ENCODE data around the gene SMYD4.
"Not testable (repeated sequence)": the region's sequence is repeated elsewhere in the genome, so short reads cannot be mapped to it uniquely, and the experiment has no call there.

SMYD4 gene, protein sequence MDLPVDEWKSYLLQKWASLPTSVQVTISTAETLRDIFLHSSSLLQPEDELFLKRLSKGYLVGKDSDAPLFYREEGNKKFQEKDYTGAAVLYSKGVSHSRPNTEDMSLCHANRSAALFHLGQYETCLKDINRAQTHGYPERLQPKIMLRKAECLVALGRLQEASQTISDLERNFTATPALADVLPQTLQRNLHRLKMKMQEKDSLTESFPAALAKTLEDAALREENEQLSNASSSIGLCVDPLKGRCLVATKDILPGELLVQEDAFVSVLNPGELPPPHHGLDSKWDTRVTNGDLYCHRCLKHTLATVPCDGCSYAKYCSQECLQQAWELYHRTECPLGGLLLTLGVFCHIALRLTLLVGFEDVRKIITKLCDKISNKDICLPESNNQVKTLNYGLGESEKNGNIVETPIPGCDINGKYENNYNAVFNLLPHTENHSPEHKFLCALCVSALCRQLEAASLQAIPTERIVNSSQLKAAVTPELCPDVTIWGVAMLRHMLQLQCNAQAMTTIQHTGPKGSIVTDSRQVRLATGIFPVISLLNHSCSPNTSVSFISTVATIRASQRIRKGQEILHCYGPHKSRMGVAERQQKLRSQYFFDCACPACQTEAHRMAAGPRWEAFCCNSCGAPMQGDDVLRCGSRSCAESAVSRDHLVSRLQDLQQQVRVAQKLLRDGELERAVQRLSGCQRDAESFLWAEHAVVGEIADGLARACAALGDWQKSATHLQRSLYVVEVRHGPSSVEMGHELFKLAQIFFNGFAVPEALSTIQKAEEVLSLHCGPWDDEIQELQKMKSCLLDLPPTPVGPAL

DNA sequence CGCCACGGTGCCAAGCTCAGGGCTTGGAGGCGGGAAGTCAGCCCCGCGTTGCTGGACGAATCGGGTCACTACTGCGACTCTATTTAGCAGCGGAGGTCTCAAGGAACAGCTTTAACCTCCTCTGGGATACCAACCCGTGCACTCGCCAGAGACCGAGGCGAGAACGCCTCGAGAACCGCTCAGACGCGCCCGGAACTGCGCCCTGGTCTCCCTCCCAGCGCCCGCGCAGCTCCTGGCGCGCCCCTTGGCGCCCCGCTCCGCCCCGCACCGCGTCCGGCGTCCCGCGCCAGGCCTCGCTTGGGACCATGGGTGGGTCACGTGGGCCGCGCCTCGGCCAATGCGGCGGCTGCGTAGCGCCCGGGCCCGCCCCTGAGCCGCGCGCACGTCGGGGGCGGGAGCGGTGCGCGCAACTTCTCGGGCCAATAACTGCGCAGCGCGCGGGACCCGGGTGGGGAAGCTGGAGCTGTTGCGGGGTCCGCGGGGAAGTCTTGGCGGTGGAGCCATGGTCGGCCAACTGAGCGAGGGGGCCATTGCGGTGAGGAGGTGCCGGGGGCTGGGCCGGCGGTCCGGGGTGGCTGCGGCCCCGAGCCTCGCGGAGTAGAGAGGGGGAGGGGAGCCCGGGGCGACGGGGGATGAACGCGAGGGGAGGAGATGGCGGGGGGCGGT lies at the start of gene SMYD4, which contains the start of gene RPA1:
TSS of gene SMYD4 (minus strand) at position 311 of the 666 bp plus-strand sequence. CDS start 1,908 bp downstream, outside the sequence.
TSS of gene RPA1 (plus strand) at position 414 of the 666 bp plus-strand sequence. CDS start at position 503, 89 bp downstream.
- peak; percentile 37 to 71 for DNase-seq

DNA sequence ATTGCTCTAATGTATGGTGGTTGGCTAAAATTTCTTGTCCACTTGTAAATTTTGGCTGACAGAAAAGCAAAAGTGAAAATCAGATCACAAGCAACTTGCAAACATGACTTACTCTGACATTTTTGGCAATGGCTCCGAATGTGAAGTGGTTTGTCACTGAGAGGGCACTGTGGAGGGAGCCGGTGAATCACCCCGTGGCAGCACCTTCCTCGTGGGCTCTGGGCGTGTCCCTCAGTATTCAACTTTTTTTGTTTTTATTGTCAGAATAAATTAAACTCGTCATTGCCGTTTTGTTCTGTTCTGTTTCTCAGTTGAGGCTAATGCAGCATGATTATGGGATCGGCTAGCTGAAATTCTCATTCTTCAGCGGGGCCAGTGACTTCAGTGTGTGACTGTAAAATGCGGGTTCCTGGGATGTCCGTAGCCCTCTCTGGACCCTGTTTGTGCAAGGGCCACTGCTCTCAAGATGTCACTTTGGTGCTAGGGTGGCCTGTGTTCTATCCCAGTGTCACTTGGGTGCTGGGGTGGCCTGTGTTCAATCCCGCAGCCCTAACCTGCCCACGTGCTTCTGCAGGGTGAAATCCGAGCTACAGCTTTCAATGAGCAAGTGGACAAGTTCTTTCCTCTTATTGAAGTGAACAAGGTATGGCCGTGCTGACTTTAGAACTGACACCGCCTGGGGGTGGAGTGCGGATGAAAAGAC lies 48.9 kb upstream of the SMYD4 start:
- no peak for DNase-seq

DNA sequence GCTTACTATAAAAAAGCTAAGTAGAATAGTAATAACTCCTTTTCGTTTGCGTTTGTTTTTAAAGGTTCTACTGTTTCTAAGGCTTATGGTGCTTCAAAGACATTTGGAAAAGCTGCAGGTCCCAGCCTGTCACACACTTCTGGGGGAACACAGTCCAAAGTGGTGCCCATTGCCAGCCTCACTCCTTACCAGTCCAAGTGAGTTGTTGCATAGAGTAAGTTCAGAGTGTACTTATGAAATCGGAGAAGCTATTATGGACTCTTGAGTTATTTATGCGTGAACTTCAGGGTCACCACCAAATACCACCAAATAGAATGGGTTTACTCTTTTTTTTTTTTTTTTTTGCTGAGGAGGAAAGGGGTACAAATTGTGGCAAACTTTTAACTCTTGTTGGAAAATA lies 45.9 kb upstream of the SMYD4 start:
- DNase-seq, result no peak

GRCh38 chr17:1873418-1873817 lies 43.7 kb upstream of the SMYD4 start:
- no peak for DNase-seq

DNA sequence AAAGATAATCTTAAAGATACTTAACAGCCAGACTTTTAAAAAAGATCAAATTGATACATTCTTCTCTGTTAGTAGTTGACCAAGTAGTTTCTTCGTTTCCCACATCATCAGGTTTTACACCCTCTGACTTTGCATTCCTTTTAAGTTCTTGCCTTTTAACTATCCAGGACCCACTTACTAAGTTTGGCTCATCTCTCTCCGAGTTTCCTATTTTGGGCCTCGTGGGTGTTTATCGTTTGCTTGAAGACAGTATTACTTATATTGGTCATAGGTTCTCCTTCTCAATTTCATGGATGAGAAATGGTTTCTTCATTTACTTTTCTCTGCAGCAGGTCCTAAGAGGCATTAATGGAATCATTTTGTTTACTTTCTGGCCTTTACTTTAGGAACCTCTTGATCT lies 43.3 kb upstream of the SMYD4 start:
- no peak for DNase-seq

DNA sequence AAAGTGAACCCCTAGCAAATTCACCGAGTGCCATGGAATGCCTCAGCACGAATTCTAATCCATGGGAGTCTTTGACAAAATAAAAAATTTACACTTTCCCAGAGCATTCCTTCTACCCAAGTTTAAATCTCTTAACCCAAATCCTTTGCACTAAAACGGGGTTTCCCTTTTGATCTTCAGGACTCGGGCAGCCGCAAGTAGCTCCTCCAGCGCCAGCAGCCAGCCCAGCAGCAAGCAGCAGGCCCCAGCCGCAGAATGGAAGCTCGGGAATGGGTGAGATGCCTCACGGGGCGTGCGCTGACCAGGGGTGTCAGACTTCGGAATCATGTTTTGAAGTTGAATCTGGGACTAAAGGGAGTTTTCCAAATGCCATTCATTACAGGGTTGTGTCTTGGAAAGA lies 42.6 kb upstream of the SMYD4 start:
- no peak for DNase-seq

DNA sequence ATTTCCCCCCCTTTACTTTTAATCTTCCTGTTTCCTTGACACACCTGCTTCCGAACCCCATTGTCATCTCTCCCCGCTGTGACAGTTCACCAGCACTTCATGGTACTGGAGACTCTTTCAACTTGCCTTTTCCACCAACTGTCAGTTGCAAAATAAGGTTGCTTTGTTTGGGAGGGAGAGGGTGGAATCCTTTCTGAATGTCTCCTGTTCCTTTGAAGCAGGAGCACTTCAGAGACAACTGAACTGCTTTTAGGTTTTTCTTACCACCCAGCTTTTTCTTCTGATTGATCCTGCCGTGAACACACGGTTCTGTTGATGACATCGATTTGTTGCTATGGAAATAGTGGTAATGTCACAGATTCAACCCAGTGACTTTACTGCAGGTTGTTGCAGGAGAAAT lies 42.1 kb upstream of the SMYD4 start:
- no peak for DNase-seq

GRCh38 chr17:1870592-1870991 lies 40.9 kb upstream of the SMYD4 start:
- no peak for DNase-seq

GRCh38 chr17:1868090-1868489 lies 38.4 kb upstream of the SMYD4 start:
- no peak for DNase-seq

- no peak for DNase-seq
Observed at GRCh38 chr17:1867307-1867706, 37.6 kb upstream of the SMYD4 start.

- no peak for DNase-seq
Observed at GRCh38 chr17:1865252-1866037, 35.7 kb upstream of the SMYD4 start.

GRCh38 chr17:1861391-1862010 lies 31.8 kb upstream of the SMYD4 start:
- no peak for DNase-seq

DNA sequence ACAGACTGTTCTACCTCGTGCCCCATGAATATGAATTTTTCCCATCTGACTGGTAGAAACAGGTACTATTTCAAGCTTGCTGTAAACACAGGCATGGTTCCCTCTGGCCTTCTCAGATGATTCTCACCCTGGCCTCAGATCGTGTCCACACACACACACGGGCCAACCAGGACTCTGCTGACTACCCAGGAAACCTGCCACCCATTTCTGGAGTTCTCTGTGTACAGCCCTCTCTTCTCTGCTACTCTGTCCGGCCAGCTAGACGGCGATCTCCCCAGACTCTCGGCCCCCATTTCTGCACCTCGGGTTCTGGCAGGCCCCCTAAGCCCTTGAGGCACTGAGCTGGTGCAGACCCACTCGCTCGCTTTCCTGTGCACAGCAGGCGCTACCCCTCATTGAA lies 31.3 kb upstream of the SMYD4 start:
- DNase-seq, result no peak

DNA sequence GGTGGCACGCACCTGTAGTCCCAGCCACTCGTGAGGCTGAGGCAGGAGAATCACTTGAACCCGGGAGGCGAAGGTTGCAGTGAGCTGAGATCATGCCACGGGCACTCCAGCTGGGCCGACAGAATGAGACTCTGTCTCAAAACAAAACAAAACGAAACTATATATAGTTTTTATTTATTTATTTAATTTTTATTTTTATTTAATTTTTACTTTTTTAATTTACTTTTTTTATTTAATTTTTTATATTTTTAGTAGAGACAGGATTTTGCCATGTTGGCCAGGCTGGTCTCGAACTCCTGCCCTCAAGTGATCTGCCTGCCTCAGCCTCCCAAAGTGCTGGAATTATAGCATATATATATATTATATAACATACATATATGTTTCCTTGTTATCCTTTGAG lies 26.8 kb upstream of the SMYD4 start:
- DNase-seq, result not testable (repeated sequence)

DNA sequence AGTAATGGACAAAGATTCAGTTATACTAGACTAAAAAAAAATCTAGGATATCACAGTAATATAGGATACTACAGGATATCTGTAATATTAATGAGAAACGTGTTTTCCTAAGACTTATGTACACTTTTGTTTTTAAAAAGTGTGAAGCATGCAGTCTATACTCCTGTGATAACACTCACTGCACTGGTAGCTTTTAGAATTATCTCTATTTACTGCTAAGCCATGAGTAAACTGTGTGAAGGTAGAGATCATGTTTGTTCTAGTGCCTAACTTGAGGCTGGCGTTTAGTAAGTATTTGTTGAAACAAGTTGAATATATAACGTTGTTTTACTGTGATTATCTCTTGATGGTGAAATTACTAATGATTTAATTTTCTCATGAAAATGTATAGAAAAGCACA lies 24.0 kb upstream of the SMYD4 start:
- no peak for DNase-seq

DNA sequence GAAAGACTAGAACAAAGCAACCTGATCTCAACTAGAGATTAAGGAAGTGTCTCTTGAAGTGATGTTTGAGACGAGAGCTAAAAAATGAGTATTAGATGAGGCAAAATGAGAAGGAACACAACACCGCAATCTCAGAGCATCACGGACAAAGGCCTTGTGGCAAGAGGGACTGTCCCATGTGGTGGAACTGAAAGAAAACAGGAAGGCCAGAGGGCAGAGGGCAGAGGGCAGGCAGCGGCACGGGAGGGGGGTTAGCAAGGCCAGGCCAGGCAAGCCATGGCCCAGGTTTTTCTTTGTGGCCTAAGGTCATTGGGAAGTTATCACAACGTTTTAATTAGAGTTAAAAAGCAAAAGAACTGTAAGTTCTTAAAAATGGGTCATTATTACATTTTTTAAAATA lies 22.6 kb upstream of the SMYD4 start:
- no peak for DNase-seq

GRCh38 chr17:1847191-1847590 lies 17.5 kb upstream of the SMYD4 start:
- peak in 1 of 2 experiments; percentile 4 for DNase-seq

GRCh38 chr17:1843947-1844346 lies 14.2 kb upstream of the SMYD4 start:
- DNase-seq, result no peak

DNA sequence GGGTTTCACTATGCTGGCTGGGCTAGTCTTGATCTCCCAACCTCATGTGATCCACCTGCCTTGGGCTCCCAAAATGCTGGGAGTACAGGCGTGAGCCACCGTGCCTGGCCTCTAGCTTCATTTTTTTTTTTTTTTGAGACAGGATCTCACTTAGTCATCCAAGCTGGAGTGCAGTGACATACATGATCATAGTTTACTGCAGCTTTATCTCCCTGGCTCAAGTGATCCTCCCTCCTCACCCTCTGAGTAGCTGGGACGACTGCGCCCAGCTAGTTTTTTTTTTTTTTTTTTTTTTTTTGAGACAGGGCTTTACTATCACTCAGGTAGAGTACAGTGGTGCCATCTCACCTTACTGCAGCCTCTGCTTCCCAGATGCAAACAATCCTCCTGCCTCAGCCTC lies 9.8 kb upstream of the SMYD4 start:
- no peak for DNase-seq

DNA sequence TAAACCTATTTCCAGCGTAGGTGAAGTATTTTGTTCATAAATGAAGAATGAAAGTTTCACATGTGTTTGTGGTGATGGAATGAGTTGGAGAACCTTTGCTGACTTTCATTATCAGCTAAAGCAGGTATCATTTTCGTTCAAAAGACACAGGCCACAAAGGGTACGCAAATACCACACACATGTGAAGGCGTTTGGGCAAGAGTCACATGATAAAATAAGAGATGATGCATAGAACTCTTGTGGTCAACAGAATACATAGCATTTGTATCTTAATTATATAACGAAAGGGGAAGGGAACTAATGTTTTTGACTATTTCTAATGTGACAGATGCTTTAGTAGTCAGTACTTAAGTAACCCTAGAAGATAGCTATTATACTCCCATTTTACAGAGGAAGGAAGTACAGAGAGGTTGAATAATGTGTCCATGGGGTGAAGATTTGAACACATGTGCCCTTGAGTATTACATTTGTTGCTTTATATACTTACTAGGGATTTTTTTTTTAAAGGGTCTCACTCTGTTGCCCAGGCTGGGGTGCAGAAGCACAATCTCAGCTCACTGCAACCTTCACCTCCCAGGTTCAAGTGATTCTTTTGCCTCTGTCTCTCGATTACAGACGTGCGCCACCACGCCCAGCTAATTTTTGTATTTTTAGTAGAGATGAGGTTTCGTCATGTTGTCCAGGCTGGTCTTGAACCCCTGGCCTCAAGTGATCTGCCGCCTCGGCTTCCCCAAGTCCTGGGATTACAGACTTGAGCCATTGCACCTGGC lies 4.9 kb upstream of the SMYD4 start:
- no peak for DNase-seq

GRCh38 chr17:1830288-1830687 lies 586 bp upstream of the SMYD4 start:
- DNase-seq, result no peak
